SKM-1 treated with dmso at 0.1 percent for 144 hours (cell line): ENCODE results near the gene GAB3.
A peak's percentile ranks its signal among the peaks of the same experiment; 100 is the strongest.
"Not testable (repeated sequence)": the region's sequence is repeated elsewhere in the genome, so short reads cannot be mapped to it uniquely, and the experiment has no call there.

Source experiments
- DNase-seq: peaks from one replicate; lab custom pipeline; 2025; ENCODE audit not compliant: unreplicated experiment; lab: John Stamatoyannopoulos, UW

Gene GAB3

GRCh38 chrX:154724993-154725756 is 25.7 kb downstream of the GAB3 start:
- DNase-seq = no peak

- DNase-seq = no peak
Observed at GRCh38 chrX:154721155-154721554, 29.7 kb downstream of the GAB3 start.

- no peak for DNase-seq
Observed at GRCh38 chrX:154720067-154720466, 30.8 kb downstream of the GAB3 start.

GRCh38 chrX:154719132-154719675 is 31.7 kb downstream of the GAB3 start:
- DNase-seq = peak; percentile 50

GRCh38 chrX:154718616-154719015 is 32.3 kb downstream of the GAB3 start:
- peak; percentile 58 for DNase-seq

GRCh38 chrX:154717824-154718223 is 33.1 kb downstream of the GAB3 start:
- peak; percentile 34 for DNase-seq

- no peak for DNase-seq
Observed at GRCh38 chrX:154715825-154716224, 35.1 kb downstream of the GAB3 start.

- peak; percentile 18 for DNase-seq
Observed at GRCh38 chrX:154714925-154715324, 36.0 kb downstream of the GAB3 start.

GRCh38 chrX:154712781-154713740 is 37.8 kb downstream of the GAB3 start:
- no peak for DNase-seq

- DNase-seq = no peak
Observed at GRCh38 chrX:154711264-154711663, 39.6 kb downstream of the GAB3 start.

- DNase-seq = no peak
Observed at GRCh38 chrX:154710309-154710708, 40.6 kb downstream of the GAB3 start.

GRCh38 chrX:154698630-154699248 is 52.1 kb downstream of the GAB3 start:
- no peak for DNase-seq

GRCh38 chrX:154696676-154697045 is 54.2 kb downstream of the GAB3 start:
- no peak for DNase-seq

GRCh38 chrX:154695911-154696675 is 54.8 kb downstream of the GAB3 start:
- no peak for DNase-seq

GRCh38 chrX:154693394-154693793 is 57.5 kb downstream of the GAB3 start:
- no peak for DNase-seq

GRCh38 chrX:154690438-154690837 is 60.4 kb downstream of the GAB3 start:
- DNase-seq = not testable (repeated sequence)

GRCh38 chrX:154672084-154672483 is 78.8 kb downstream of the GAB3 start:
- not testable (repeated sequence) for DNase-seq

GRCh38 chrX:154670848-154671247 is 80.0 kb downstream of the GAB3 start:
- DNase-seq = not testable (repeated sequence)

- DNase-seq = no peak
Observed at GRCh38 chrX:154661899-154662298, 89.0 kb downstream of the GAB3 start.

- DNase-seq = no peak
Observed at GRCh38 chrX:154661170-154661569, 89.7 kb downstream of the GAB3 start.
